Calu3 (cell line): ENCODE data around the gene EME2. TPM values are rescaled to one million over a fixed set of nuclear protein-coding genes. Genes with fewer than 3 reads are reported as not detected.

Experiments used
- BruUV-seq: library from RNA; stranded (reverse); fragments of 400-500 nt; replicated peaks from 2 replicates; lab custom pipeline; 2021; lab: Mats Ljungman, UMichigan
- CTCF ChIA-PET: fragments of 300-600 bp; sonication (Branson Sonifier 250); formaldehyde crosslinking; loops from one replicate; lab custom pipeline; 2022; ENCODE audit warnings: antibody characterized with exemption; lab: Charles Lee
- DNase-seq: peaks from one replicate; pipeline ENCODE4 v3.0.0; 2022
- H3K27ac Mint-ChIP-seq: one replicate; pipeline ENCODE4 v1.8.0; 2022; ENCODE audit warnings: mixed read lengths; ENCODE audit not compliant: unreplicated experiment
- H3K27me3 Mint-ChIP-seq: one replicate; pipeline ENCODE4 v1.8.0; 2022; ENCODE audit warnings: mixed read lengths; ENCODE audit not compliant: unreplicated experiment
- H3K36me3 Mint-ChIP-seq: one replicate; pipeline ENCODE4 v1.8.0; 2022; ENCODE audit warnings: mild to moderate bottlenecking, moderate library complexity, mixed read lengths; ENCODE audit not compliant: insufficient read depth, unreplicated experiment
- H3K4me1 Mint-ChIP-seq: one replicate; pipeline ENCODE4 v1.8.0; 2022; ENCODE audit warnings: mild to moderate bottlenecking, low read depth, mixed read lengths; ENCODE audit not compliant: unreplicated experiment
- H3K4me3 Mint-ChIP-seq: one replicate; pipeline ENCODE4 v1.8.0; 2022; ENCODE audit warnings: mild to moderate bottlenecking, low read depth, moderate library complexity, mixed read lengths; ENCODE audit not compliant: unreplicated experiment
- H3K9me3 Mint-ChIP-seq: one replicate; pipeline ENCODE4 v1.8.0; 2022; ENCODE audit warnings: low read depth, mixed read lengths; ENCODE audit not compliant: unreplicated experiment
- intact Hi-C: fragments of 100-400 bp; cut with micrococcal nuclease; formaldehyde crosslinking; loops from one replicate; pipeline ENCODE4 v1.10.0; 2022; ENCODE audit not compliant: unreplicated experiment
- total RNA-seq: library from RNA; stranded (reverse); gene quantifications from 2 replicates; pipeline ENCODE4 v1.2.3, GENCODE V29; 2022
- TF ChIP-seq, protein P1 (sequence below): fragments of 200-600 bp; IDR thresholded peaks from one replicate; pipeline ENCODE4 v1.8.0; 2022; ENCODE audit warnings: antibody characterized with exemption; ENCODE audit not compliant: unreplicated experiment

EME2 gene
- total RNA-seq, 1 experiment from 2014 or later: 30.8 TPM

DNA sequence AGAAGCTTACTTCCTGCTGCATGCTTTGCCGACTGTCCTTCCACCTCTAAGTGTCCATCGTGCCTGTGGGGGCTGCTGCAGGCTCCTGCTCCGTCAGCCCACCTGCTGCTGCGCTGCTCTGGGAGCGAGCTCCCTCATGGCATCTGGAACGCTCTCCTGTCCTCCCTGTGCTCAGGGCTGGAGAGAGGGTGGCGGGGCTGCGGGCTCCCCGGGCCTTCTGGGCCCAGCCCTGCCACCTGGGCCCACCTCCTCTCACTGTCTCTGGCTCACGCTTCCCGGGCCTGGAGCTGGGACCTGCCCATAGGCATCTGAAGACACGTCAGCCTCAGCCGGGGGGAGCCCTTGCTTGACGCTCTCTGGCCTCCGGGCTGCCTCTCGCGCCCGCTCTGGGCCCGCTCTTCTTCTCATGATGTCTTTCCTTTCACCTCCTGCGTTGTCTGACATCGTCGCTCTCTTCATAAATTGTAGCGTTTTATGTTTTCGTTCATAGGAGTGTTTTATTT is 28.2 kb upstream of the EME2 start:
- intact Hi-C loops: no loop called here
- Mint-ChIP-seq H3K4me1 (no peaks in the 10 kb centered on the region), H3K9me3 (no peaks in the 10 kb centered on the region), H3K36me3 (peaks cover 49% of the 10 kb centered on the region), H3K4me3 (no peak overlapping the region), H3K27me3 (no peaks in the 10 kb centered on the region), H3K27ac (no peak overlapping the region)
- no peak for DNase-seq
- CTCF ChIA-PET: no interaction called here
- TF ChIP-seq, protein P1, sequence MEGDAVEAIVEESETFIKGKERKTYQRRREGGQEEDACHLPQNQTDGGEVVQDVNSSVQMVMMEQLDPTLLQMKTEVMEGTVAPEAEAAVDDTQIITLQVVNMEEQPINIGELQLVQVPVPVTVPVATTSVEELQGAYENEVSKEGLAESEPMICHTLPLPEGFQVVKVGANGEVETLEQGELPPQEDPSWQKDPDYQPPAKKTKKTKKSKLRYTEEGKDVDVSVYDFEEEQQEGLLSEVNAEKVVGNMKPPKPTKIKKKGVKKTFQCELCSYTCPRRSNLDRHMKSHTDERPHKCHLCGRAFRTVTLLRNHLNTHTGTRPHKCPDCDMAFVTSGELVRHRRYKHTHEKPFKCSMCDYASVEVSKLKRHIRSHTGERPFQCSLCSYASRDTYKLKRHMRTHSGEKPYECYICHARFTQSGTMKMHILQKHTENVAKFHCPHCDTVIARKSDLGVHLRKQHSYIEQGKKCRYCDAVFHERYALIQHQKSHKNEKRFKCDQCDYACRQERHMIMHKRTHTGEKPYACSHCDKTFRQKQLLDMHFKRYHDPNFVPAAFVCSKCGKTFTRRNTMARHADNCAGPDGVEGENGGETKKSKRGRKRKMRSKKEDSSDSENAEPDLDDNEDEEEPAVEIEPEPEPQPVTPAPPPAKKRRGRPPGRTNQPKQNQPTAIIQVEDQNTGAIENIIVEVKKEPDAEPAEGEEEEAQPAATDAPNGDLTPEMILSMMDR: no peak
- BruUV-seq: no TSS peak

DNA sequence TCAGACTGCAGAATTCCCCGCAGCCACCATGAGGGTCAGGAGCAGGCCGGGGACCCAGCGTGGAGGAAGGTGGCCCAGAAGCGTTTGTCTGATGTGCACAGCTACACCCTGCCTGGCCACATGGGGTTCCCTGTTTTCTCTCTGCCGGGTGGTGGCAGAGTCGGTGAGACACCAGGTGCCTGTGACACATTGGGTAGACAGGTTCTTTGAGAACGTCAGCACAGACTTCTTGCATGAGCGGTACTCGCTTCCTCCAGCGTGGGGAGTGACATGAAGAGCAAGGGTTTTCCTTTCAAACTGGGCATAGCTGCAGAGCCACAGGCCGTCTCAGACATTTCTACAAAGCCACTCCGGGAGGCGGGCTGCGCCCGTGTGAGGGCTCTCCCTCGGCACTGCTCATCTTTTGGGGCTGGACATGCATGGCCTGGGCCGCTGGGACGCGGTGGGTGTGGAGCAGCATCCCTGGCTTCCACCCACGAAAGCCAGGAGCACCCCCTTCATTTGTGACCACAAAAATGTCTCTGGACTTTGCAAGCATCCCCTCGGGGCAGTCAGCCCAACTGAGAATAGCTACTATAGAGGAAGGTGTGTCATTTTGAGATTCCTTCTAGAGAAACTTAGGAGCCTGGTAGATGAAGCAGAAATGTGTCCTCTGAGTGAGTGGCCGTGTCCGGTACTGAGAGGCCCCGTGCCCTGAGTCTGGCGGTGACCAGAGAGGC is 27.3 kb upstream of the EME2 start:
- intact Hi-C loops: no loop called here
- H3K4me1 Mint-ChIP-seq: no peaks in the 10 kb centered on the region
- H3K4me3 Mint-ChIP-seq: no peak overlapping the region
- TF ChIP-seq, protein P1: no peak
- no peak overlapping the region for H3K27ac Mint-ChIP-seq
- CTCF ChIA-PET: no interaction called here
- H3K9me3 Mint-ChIP-seq: no peaks in the 10 kb centered on the region
- DNase-seq: no peak
- H3K27me3 Mint-ChIP-seq: no peaks in the 10 kb centered on the region
- peaks cover 49% of the 10 kb centered on the region for H3K36me3 Mint-ChIP-seq
- no TSS peak for BruUV-seq

DNA sequence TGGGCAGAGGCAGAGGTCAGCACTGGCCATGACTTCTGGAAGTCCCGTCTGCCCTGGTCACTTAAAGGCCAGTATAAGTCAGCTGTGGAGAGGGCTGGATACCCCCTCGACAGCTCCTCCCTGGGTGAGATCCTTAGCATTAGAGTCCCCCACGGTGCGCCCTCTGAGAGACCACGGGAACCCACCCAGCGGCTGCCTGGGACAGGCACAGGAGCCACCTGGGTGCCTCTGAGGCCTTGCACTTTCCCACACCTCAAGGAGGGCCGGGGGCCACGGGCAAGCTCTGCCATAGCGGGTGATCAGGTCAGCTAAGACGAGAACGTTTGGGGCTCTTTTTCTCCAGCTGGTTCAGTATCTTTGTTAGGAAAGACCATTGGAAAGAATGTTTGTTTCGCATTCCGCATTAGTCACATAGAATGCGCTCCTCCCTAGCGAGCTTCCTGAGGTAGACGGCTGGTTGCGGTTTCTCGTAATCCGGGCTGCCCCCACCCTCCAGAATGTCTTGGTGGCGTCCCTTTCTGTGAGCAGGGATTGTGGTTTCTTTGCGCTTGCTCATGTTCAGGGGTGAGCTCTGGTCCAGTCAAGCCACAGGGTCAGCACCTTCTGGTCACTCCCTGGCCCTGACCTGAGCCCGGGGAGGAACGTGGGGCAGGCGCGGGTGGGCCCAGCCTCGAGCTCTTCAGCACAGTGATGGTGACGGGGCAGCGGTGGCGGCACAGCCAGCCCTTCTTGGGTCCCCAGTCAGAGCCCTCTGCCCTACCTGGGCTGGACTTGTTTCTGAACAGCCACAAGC is 26.5 kb upstream of the EME2 start:
- no TSS peak for BruUV-seq
- H3K4me3 Mint-ChIP-seq: no peak overlapping the region
- no peak for DNase-seq
- no peaks in the 10 kb centered on the region for H3K4me1 Mint-ChIP-seq
- TF ChIP-seq, protein P1: no peak
- intact Hi-C loops: no loop called here
- H3K9me3 Mint-ChIP-seq: no peaks in the 10 kb centered on the region
- H3K27me3 Mint-ChIP-seq: no peaks in the 10 kb centered on the region
- H3K36me3 Mint-ChIP-seq: peaks cover 47% of the 10 kb centered on the region
- no peak overlapping the region for H3K27ac Mint-ChIP-seq
- CTCF ChIA-PET: no interaction called here

DNA sequence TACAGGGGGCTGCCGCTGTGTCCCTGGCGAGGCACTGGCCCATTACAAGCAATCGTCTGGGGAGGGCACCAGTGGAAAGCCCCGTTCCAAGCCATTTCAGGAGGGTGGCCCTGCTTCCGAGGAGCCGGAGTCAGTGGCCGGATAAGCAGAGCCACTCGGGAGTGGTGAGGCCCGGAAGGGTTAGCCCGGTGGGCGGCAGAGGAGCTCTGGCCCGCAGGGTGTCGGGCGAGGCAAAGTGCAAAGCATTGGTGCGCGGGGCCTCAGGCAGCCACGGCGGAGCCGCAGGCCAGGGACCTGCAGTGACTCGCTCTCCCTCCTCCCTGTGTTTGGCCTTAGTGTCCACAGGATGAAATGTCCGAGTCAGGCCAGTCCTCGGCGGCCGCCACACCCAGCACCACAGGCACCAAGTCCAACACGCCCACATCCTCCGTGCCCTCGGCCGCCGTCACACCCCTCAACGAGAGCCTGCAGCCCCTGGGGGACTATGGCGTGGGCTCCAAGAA is 25.9 kb upstream of the EME2 start:
- no peak for DNase-seq
- Mint-ChIP-seq H3K9me3 (no peaks in the 10 kb centered on the region), H3K4me3 (no peak overlapping the region), H3K27me3 (no peaks in the 10 kb centered on the region), H3K36me3 (peaks cover 50% of the 10 kb centered on the region), H3K4me1 (no peaks in the 10 kb centered on the region), H3K27ac (no peak overlapping the region)
- intact Hi-C loops: no loop called here
- no TSS peak for BruUV-seq
- CTCF ChIA-PET: no interaction called here
- TF ChIP-seq, protein P1: no peak
